Activated naive CD4-positive, alpha-beta T cell treated with anti-CD3 and anti-CD28 coated beads, Interleukin-2, amount 50 U/mL, for 24 hours (primary cell): ENCODE results near the gene PTTG2.

ENCODE experiments used
- H3K27ac Mint-ChIP-seq: one replicate; pipeline ENCODE4 v1.8.0; 2021; ENCODE audit warnings: mild to moderate bottlenecking, mixed read lengths
- H3K27me3 Mint-ChIP-seq: one replicate; pipeline ENCODE4 v1.8.0; 2021; ENCODE audit warnings: mixed read lengths
- H3K36me3 Mint-ChIP-seq: one replicate; pipeline ENCODE4 v1.8.0; 2021; ENCODE audit warnings: mixed read lengths
- H3K4me1 Mint-ChIP-seq: one replicate; pipeline ENCODE4 v1.8.0; 2021; ENCODE audit warnings: mixed read lengths
- H3K4me3 Mint-ChIP-seq: one replicate; pipeline ENCODE4 v1.8.0; 2021; ENCODE audit warnings: mild to moderate bottlenecking, mixed read lengths
- H3K9me3 Mint-ChIP-seq: one replicate; pipeline ENCODE4 v1.8.0; 2021; ENCODE audit warnings: mixed read lengths

PTTG2 gene

GRCh38 chr4:38007645-38008044, 47.4 kb downstream of the PTTG2 start:
- no peak overlapping the region for H3K27ac Mint-ChIP-seq
- H3K9me3 Mint-ChIP-seq, result no peaks in the 10 kb centered on the region
- H3K4me1 Mint-ChIP-seq, result peaks cover 53% of the 10 kb centered on the region
- H3K27me3 Mint-ChIP-seq, result no peaks in the 10 kb centered on the region
- no peak overlapping the region for H3K4me3 Mint-ChIP-seq
- no peaks in the 10 kb centered on the region for H3K36me3 Mint-ChIP-seq

GRCh38 chr4:38008571-38009021, 48.4 kb downstream of the PTTG2 start:
- no peaks in the 10 kb centered on the region for H3K9me3 Mint-ChIP-seq
- H3K27me3 Mint-ChIP-seq, result no peaks in the 10 kb centered on the region
- H3K4me3 Mint-ChIP-seq, result no peak overlapping the region
- peaks cover 45% of the 10 kb centered on the region for H3K4me1 Mint-ChIP-seq
- H3K27ac Mint-ChIP-seq, result no peak overlapping the region
- no peaks in the 10 kb centered on the region for H3K36me3 Mint-ChIP-seq

DNA sequence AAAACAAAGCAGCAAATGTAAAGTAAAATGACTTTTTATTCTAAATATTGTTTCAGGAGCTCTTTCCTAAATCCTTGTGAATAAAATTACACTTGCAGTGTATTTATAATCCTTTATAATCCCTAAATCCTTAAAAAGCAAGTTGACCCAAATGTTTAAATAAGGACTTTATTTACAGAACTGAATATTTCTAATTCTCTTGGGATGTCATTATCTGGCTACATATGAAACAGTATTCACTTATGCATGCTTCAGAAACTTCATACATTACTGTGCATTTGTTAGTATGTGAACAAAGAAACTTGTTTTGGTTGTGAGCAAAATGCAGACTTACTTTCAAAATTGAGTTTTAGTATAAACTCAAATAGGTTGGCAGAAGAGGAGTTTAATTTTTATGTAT, 49.2 kb downstream of the PTTG2 start:
- H3K27ac Mint-ChIP-seq, result no peak overlapping the region
- no peak overlapping the region for H3K4me3 Mint-ChIP-seq
- peaks cover 39% of the 10 kb centered on the region for H3K4me1 Mint-ChIP-seq
- no peaks in the 10 kb centered on the region for H3K27me3 Mint-ChIP-seq
- peaks cover 2% of the 10 kb centered on the region for H3K36me3 Mint-ChIP-seq
- H3K9me3 Mint-ChIP-seq, result no peaks in the 10 kb centered on the region

- H3K27me3 Mint-ChIP-seq, result no peaks in the 10 kb centered on the region
- H3K4me3 Mint-ChIP-seq, result no peak overlapping the region
- H3K9me3 Mint-ChIP-seq, result no peaks in the 10 kb centered on the region
- peaks cover 34% of the 10 kb centered on the region for H3K4me1 Mint-ChIP-seq
- H3K36me3 Mint-ChIP-seq, result peaks cover 2% of the 10 kb centered on the region
- H3K27ac Mint-ChIP-seq, result no peak overlapping the region
Observed at GRCh38 chr4:38009949-38010348, 49.8 kb downstream of the PTTG2 start.
